HG03064 (cell line): Measurements from ENCODE around the gene EGFR.

Experiments used
- ATAC-seq: cut with Tn5 transposase; IDR thresholded peaks from one replicate; pipeline ENCODE4 v1.9.1; 2021; ENCODE audit warnings: low read depth; ENCODE audit not compliant: unreplicated experiment

EGFR gene

DNA sequence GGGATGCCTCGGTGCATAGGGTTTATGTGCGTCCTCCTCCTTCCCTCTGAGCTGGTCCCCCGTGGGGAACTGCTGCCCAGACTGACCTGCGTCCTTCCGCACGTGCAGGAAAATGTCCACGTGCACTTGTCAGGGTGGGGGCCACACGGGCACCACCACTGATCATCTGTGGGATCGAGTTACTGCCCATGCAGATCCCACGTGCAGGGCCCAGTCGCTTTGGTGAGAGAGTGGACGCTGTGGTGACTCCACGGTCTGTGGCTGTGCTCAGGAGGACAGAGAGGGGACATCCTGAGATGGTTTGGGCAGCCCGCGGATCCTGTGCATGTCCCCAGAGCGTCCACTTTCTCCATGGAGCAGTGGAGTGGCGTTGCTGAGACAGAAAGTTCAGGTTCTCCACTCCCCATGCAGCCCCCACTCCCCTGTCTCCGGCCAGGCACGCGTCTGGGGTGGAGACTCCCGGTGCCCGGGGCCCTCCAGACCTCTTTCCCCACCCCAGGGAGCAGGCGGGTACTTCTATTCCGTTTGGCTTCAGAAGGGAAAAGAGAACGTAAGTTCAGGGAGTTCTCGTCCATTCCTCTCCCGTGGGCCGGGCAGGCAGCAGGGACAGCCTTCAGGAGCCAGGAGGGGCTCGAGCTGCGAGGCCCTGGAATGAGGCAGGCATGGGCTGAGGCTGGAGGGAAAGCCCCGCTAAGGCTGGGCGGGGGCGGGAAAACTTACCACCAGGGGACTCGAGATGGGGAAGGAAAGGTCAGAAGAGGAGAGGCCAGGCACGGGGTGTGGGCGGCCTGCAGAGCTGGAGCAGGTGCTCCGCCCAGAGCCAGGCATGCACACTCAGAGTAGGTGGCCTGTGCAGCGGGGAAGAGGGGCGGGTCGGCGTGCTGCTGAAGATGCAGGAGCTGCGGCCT, 59.9 kb downstream of the EGFR start:
- ATAC-seq: no peak

DNA sequence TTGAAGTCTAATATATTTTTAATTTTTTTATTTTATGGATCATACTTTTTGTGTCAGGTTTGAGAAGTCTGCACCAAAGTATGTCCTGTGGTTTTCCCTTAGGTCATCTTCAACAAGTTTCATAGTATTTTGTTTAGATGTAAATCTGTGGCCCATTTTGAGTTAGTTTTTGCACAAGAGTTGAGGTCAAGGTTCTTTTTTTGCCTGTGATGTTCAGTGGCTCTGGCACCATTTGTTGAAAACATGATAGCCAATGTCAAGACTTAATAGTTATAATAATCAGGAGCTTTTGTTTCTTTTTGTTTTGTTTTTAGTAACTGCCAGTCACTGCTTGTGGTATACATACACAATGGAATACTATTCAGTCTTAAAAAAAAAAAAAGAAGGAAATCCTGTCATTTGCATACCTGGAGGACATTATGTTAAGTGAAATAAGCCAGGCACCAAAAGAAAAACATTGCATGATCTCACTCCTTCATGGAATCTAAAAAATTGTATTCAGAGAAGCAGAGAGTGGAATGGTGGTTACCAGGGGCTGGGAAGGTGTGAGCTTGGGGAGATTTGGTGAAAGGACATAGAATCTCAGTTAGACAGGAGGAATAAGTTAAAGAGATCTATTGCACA, 61.3 kb downstream of the EGFR start:
- ATAC-seq: no peak

DNA sequence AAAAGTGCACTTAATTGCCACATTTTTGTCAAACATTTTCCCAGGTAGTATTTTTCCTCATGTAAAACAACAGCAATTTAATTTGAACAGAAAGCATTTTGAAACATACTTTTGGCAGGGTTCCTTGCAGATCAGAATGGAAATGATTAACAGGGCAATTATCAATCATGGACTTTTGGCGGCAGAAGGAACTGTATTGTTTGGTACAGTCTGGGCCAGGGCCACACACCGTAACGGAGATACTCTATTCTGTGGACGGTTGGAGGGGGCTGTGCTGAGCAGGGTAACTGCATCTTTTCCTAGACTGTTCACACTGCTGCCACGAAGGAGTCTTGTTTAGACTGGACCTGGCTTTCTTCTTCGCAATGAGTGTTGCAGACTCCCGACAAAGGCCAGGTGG, 62.3 kb downstream of the EGFR start:
- no peak for ATAC-seq

DNA sequence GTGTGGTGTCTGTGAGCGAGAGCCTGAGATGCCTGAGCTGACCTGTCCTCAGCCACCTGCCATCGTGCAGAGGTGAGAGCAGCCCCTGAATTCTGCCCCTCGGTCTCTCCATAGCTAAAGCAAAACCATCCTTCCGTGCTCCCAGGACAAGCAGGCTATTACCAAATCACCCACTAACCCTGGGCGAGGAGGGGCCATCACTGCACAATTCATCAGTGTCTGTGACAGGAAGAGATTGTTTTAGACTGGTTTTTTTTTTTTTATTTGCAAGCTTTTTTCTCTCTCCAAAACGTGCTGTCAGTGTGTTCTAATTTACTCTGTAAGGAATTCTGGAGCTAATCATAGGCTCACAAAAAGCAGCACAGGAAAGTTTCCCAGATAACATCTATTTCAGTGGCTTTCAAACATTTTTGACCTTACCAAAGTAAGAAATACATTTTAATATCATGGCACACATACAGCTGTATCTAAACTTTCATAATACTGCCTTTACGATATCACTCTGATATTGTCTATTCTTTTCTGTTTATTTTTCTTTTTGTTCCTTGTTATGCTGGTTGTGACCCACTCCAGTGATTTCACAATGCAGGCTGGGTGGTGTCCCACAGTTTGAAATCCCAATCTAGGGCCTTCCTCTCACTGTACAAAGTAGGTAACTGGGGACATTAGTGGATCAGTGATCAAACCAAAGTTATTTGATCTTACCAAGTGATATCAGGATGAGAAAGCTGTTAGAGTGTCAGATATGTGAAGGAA, 62.8 kb downstream of the EGFR start:
- no peak for ATAC-seq

DNA sequence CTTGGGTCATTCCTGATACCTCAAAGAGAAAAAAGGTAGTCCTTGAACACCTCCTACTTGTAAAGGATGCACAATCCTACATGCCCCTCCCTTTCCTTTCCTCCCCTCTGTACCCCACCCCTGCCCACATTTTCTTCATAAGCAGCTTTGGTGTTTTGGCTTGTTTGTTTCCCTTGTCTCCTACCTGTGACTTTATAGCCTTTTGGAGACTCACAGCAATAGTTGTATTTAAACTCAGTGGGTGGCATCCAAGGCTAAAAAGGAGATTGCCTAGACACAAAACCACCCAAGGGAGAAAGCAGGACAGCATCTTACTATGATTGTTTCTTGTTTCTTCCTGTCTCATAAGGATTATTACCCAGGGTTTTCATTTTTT, 63.4 kb downstream of the EGFR start:
- ATAC-seq: no peak

DNA sequence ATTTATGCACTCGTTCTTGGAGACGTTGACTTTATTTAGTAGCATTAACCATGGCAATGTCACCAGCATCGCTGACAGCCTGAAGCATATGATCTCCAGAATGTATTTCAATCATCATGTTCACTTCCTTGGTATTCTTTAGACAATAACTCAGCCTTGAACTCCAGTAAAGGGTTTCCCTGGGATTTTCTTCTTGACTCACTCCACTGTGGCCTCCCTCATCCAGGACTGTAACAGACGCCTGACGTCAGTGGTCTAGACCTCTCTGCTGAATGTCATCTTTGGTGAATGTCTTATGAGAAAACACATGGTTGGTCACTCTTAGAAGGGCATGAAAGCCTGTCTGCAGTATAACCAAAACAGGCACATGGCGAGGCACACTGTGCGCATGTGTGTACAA, 64.4 kb downstream of the EGFR start:
- ATAC-seq: no peak

DNA sequence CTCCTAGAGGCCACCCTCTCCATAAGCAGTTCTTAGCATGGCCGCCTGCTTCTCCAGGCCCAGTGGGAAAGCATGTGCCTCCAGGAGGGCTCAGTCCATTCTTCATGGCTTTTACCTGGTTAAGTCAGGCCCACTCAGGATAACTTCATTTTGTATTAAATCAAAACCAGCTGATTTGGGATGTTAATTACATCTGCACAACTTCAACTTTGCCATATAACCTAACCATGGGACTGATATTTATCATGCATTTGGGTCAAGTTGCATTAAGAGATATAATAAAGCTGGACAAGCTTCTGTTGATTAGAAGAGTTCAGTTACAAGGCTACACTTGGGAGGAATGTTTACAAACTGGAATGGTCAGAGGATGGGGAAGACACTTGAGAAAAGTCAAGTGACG, 65.5 kb downstream of the EGFR start:
- ATAC-seq: no peak

DNA sequence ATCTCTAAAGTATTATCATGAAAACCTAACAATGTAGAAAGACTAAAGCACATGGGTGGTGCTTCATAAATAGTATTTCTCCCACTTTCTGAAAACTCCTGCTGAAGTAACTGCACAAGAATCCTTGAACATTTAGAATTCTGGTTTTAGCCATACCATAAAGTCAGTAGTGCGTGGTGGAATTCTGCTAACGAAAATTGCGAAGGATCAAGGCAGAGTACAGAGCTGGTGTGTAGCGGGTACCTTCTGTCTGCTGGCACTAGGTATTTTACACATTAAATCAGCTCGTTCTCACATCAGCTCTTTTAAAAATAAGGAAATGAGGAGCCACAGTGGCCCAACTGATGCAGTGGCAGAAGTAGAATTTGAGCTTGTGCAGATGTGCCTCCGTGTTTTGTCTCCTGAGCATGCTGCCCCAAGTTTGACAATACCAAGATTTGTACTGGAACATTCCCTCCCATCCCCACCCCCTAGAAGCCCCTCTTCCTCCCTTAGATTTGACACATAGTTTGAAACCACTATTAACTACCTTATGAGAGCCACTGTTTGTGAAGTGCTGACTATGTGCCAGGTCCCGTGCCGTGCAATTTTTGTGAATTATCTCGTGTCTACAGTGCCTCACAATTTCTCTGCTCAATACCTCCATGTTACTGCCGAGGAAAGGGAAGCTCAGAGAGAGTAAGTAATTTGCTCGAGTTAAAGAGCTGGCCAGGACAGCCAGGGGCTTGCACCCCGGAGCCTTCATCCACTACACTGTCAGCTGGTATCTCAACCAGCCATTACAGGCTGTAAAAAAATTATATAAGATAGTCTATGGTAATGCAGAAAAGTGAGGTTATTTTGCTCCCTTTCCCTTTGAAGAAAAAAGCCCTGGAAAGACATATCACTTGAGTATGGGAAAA, 66.9 kb downstream of the EGFR start:
- peak; percentile 20 for ATAC-seq

DNA sequence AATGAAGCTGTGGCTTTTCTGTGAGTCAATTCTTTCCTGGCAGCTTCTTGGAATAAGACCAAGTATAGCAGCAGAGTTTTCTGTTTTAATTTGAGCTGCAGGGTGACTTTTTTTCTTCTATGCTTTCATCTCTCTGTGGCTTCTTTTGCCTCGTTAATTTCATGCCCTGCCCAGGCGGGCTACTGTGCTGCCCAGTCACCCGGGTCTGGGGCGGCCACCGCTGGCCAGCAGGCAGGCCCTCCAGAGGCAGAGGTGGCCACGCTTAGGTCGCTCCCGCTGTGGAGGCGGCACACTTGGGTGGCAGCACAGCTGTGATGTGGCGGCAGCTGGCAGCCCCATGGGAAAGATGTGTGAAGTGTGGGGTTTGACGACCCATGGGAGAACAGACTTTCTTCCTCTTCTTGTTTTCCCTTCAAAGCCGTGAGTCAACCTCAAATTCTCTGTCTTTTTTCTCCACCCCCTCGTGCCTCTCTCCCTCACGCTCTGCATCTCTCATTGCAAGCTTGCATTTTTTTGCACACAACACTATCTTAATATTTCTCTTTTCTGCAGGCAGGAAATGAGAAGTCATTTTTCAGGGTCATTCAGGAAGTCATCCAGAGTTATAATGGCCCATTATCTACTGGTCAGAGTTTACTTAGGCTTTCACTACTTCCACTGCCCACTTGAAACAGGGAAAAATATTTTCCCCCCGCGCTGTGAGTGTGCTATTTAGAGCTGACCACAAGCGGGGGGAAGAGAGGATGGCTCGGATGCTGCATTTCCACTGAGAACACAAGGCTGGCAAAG, 67.8 kb downstream of the EGFR start:
- ATAC-seq: peak; percentile 84

DNA sequence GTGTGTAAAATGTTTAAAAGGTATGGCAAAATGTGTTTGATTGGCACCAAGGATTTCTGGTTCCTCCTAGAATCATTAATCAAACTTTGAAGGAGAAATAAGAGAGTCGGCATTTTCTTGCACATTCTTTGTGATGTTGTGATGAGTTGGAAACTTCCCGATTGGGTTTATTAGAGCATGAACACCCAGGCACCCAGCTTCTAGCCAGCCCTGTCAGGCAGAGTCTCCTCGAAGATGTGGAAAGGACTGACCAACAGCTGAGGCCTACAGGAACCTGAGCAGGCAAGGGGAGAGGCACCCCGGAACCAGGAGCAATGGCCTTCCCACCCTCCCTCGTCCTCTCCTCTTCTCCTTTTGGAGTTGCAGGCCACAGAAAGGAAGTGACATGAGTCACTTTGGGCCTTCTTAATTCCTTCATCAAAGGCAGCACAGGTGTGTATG, 68.7 kb downstream of the EGFR start:
- no peak for ATAC-seq

DNA sequence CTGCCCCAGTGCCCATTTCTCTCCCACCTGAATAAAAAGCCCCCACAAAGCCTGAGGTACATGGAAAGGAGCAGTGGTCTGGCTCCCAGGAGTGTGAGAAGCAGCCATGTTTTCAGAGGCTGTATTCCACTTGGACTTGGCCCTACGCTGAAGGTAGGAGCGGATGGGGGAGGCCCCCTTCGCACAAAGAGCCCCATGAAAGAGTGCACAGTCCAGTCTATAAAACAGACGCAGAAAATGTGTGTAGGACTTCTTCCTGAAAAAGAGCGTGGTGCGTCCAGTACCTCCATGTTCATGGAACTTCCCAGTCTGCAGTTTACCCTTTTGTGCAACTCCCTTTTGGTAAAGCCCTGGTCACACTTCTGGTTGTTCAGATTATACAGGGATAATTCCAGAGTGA, 69.3 kb downstream of the EGFR start:
- no peak for ATAC-seq

DNA sequence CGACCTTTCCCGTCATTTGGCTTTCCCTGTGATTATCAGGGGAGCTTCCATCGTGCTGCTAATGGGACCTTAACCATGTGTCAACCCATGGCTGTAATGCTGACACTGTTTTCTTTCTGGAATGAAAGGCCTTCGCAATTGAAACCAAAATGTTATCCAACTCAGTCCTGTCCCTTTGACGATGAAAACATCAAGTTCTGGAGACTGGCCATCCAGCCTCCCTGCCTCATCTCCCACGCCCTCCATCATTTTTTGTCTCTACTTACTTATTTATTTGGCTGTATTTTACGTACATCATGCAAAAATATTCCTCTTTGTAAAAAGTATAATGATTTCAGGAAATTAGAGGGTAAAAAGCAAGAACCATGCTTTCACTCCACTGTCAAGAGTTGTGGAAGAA, 69.8 kb downstream of the EGFR start:
- no peak for ATAC-seq

DNA sequence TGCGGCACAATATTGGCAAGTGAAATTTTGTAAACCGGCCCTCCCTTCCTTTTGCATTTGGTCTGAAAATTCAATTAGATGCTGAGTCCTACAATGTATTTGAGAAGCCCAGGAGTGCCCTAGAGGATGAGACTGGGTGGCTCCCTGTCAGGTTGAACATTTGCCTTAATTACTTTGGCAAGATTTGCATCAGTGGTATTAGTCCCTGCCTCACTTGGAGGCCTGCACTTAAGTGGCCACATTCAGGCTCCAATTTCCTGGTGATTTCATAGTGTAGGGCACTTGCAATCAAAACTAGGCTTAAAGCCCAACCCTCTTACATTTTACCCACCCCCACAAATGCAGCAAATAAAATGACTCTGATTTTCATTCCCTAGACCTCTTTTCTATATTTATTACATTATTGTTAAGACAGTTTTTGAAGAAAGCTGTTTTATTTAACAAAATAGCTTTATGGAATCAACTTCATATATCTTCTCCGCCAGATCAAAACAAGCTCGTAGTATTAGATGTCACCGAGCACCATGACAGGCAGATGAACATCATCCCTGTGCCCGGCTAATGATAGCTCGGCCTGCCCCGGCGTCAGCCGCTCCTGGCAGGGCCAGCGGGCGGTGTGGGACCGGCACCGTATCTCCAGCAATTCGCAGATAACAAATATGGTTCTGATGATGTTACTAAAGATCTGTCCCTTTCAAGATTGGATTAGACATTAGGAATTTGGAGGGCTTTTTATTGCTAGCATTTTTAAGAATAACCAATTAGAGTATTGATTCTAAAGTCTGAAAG, 73.6 kb downstream of the EGFR start:
- ATAC-seq: no peak

DNA sequence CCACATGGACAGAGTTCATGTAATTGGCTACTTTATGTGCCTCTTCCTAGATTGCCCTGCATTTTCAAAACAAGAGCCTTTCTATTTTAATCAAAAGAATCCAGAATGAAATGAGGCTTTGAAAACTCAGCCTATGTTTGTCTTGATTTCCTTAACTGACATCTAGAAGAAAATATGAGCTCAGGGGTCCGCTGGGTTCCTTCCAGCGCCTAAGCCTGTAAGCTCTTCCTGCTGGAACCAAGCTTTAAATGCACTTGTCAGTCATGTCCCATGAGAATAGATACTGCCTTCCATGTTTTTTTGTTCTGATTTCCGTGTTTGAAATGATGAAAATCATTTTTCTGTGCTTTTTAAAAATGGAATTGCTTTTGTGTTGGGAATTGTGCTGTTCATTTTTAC, 74.2 kb downstream of the EGFR start:
- ATAC-seq: no peak

DNA sequence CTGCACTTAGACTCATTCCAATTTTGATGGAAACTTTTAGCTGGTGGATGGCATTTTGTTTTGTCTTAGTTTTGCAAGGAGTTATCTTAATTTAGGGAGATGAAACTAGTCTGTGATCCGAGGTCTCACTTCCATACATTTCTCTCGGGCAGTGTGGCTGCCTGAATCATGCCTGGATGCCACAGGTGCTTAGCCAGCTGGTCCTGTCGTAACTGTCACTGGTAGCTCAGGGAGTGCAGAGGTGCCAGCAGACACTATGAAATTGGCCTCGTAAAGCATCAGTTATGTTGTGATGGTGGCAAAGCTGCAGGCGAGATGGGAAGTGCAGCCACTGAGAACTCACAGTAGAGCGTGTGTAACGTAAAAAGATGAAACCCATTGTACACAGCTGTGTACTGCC, 74.9 kb downstream of the EGFR start:
- ATAC-seq: no peak

DNA sequence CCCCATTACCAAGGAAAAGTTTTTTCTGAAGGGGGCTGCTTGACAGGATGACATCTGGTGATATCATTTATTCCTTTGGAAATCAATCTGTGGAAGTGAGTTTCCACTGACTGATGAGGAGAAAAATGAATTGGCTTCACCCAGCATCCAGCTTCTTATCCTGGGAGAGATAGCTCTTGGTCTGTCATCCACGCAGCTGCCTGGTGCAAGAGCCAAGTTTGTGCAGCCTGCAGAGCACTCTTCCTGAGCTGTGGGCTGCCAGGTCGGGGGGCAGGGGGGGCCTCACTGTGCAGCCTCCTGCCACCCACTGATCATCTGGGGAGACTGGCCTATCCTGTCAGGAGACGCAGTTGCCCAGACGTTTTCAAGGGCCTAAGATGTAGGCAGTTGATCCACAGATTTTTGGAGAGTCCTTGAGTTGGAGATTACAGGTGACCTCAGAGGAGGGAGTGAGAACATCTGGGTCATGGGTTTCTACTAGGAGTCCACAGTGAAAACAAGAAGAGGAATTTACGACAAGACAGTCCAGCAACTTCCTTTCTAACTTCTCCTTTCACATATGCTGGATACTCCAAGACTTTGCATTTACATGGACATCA, 75.4 kb downstream of the EGFR start:
- ATAC-seq: no peak

DNA sequence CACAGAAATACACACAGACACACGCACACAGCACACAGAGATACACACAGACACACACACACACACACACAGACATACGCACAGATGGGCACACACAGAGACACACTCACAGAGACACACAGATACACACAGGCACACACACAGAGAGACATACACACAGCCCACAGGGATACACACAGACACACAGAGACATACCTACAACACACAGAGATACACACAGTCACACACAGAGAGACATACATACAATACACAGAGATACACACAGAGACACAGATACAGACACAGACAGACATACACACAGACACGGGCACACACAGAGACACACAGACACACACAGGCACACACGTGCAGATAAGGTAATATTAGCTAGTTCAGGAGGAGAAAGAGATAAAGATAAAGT, 76.9 kb downstream of the EGFR start:
- no peak for ATAC-seq

DNA sequence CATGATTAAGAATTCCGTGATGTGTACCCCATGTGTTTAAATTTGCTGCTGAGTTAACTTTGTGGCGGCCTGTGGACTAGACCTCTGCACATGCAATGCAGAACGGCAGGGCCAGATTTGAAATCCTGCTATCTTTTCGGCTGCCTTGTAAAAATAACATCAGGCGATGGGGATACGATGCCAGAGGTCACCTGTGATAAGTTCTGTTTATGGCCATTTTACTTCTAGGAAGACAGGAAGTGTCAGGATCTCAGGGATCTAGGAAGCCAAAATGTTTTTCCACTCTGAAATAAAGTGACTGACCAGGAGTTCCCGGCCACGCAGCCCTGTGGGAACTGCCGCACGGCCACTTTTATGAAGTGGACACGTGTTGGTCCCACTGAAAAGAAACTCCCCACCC, 77.5 kb downstream of the EGFR start:
- ATAC-seq: no peak

DNA sequence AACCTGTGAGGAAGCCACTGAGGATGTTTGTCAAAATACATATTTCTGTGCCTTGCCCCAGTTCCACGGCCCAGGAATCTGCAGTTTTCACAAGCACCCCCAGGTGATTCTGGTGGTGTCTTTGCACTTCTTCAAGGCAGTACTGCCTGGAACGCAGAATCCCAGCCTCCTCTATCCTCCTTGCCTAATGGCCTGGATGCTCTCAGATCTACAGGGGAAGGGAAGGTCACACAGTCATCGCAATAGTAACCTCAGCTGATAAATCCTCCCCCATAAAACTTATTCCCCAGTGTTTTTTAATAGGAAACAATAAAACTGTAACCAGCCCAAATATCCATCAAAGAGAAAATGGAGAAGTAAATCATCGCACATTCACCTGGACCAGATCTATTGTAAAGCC, 78.3 kb downstream of the EGFR start:
- no peak for ATAC-seq
